GM19099 (cell line): ENCODE results near the gene FMOD.

Source experiments
- POLR2A ChIP-seq: IDR thresholded peaks from 3 replicates; pipeline ENCODE4 v1.6.1; 2011; ENCODE audit warnings: low read depth; ENCODE audit not compliant: insufficient read length; ENCODE audit errors: extremely low read depth

Gene FMOD

GRCh38 chr1:203295796-203296195 lies 55.1 kb downstream of the FMOD start:
- TF ChIP-seq POLR2A: no peak

- no peak for TF ChIP-seq POLR2A
Measured at GRCh38 chr1:203291201-203292096, 59.5 kb downstream of the FMOD start.
